SH-SY5Y (cell line): Measurements from ENCODE around the gene POLE2.

Source experiments
- GATA2 ChIP-seq: IDR thresholded peaks from 2 replicates; pipeline ENCODE4 v1.6.1; 2011; ENCODE audit warnings: mild to moderate bottlenecking, low read depth, low read length
- GATA3 ChIP-seq: IDR thresholded peaks from 2 replicates; pipeline ENCODE4 v1.6.1; 2011; ENCODE audit warnings: low read depth, mild to moderate bottlenecking, low read length, moderate library complexity

POLE2 gene

GRCh38 chr14:49598485-49599300 lies 89.3 kb downstream of the POLE2 start, which contains the start of gene LRR1:
TSS of gene LRR1 (plus strand) at chr14:49598940. CDS start at chr14:49599021, 81 bp downstream.
- no peak for TF ChIP-seq GATA3

GRCh38 chr14:49598189-49598484 lies 89.9 kb downstream of the POLE2 start:
- TF ChIP-seq GATA3, result no peak
- no peak for TF ChIP-seq GATA2

GRCh38 chr14:49594347-49595091 lies 93.5 kb downstream of the POLE2 start:
- TF ChIP-seq GATA3 (no peak), GATA2 (no peak)
